ENCODE results near the gene TOPBP1.

DNA sequence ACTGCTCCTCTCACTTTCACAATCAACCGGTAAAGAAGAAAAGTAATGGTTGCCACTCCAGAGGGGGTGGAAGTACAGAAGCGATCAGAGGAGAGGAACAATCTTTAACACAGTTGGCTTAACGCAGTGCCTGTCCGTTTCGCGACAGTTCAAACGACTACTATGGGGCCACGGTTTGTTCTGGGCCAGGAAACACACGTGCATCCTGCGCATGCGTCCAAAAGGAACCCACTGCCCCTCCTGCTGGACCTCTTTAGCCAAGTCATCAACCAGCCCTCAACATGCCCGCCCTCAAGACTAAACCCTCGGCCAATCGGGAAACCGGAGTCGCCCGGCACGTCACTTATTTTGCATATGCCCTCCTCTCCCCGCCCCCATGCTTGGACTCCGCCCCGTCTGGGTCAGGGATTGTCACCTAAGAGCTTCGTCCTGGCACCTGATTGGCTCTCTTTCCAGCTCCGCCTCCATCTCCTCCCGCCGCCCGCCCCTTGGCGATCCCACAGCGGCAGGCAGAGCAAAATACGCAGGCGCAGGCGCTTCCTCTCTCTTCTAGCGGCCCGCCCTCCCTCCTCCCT is 88.6 kb downstream of the TOPBP1 start:
- TF ChIP-seq EZH2 (IDR thresholded peaks at IDR 0.05; ENCODE audit: borderline replicate concordance, low read depth, low read length, severe bottlenecking) = no peak
- TF ChIP-seq, protein P1, sequence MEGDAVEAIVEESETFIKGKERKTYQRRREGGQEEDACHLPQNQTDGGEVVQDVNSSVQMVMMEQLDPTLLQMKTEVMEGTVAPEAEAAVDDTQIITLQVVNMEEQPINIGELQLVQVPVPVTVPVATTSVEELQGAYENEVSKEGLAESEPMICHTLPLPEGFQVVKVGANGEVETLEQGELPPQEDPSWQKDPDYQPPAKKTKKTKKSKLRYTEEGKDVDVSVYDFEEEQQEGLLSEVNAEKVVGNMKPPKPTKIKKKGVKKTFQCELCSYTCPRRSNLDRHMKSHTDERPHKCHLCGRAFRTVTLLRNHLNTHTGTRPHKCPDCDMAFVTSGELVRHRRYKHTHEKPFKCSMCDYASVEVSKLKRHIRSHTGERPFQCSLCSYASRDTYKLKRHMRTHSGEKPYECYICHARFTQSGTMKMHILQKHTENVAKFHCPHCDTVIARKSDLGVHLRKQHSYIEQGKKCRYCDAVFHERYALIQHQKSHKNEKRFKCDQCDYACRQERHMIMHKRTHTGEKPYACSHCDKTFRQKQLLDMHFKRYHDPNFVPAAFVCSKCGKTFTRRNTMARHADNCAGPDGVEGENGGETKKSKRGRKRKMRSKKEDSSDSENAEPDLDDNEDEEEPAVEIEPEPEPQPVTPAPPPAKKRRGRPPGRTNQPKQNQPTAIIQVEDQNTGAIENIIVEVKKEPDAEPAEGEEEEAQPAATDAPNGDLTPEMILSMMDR (IDR thresholded peaks at IDR 0.05; ENCODE audit: borderline replicate concordance, extremely low read depth, low read length, poor library complexity, severe bottlenecking) = peak; percentile 31

All from DND-41 (cell line).